LNCAP (cell line): ENCODE data around the gene KIF26A.

Experiments used
- TF ChIP-seq, protein P1 (sequence below): fragments of 450-650 bp; IDR thresholded peaks from 2 replicates; pipeline ENCODE4 v1.5.1; 2017; ENCODE audit warnings: mild to moderate bottlenecking

The KIF26A gene

DNA sequence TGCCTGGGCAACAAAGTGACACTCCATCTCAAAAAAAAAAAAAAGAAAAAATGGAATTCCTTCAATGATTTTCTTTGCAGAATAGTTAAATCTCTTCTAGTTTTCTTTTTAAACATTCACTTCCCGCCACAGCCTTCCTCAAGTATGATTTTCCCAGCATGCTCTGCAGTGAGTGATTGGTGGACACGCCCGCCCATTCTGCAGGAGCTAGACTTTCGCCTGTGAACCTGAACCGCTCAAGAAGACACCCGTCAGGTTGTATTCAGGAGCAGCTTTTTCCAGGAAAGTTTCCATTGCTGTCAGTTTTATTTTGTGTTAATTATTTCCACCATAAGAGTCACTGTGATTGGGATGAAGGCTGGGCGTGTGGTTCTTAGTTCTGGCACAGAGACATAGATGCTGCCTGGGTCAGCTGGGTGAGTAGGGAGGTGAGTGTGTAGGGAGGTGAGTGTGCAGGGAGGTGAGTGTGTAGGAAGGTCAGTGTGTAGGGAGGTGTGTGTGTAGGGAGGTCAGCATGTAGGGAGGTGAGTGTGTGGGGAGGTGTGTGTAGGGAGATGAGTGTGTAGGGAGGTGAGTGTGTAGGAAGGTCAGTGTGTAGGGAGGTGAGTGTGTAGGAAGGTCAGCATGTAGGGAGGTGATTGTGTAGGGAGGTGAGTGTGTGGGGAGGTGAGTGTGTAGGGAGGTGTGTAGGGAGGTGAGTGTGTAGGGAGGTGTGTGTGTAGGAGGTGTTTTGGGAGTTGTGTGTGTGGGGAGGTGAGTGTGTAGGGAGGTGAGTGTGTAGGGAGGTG lies 76.2 kb downstream of the KIF26A start:
- TF ChIP-seq, protein P1, sequence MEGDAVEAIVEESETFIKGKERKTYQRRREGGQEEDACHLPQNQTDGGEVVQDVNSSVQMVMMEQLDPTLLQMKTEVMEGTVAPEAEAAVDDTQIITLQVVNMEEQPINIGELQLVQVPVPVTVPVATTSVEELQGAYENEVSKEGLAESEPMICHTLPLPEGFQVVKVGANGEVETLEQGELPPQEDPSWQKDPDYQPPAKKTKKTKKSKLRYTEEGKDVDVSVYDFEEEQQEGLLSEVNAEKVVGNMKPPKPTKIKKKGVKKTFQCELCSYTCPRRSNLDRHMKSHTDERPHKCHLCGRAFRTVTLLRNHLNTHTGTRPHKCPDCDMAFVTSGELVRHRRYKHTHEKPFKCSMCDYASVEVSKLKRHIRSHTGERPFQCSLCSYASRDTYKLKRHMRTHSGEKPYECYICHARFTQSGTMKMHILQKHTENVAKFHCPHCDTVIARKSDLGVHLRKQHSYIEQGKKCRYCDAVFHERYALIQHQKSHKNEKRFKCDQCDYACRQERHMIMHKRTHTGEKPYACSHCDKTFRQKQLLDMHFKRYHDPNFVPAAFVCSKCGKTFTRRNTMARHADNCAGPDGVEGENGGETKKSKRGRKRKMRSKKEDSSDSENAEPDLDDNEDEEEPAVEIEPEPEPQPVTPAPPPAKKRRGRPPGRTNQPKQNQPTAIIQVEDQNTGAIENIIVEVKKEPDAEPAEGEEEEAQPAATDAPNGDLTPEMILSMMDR: no peak

GRCh38 chr14:104215706-104216334 lies 77.4 kb downstream of the KIF26A start:
- TF ChIP-seq, protein P1: no peak

DNA sequence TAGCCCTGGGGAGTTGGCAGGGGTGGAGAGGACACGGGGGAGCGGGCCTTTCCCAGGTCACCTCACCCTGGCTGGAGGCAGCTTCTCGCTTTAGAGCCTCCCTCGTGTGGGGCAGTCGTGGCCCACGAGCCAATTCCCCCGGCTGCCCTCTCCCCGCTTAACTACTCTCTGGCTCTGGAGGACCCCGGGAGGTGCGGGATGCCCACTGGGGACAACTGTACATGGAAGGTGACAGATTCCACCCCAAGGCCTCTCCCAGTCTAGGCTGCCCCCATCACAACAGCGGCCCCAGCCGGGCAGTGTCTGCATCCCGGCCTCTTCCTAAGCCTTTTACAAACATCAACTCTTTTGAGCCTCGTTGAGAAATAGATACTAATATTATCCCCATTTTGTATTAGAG lies 78.1 kb downstream of the KIF26A start:
- TF ChIP-seq, protein P1: no peak

DNA sequence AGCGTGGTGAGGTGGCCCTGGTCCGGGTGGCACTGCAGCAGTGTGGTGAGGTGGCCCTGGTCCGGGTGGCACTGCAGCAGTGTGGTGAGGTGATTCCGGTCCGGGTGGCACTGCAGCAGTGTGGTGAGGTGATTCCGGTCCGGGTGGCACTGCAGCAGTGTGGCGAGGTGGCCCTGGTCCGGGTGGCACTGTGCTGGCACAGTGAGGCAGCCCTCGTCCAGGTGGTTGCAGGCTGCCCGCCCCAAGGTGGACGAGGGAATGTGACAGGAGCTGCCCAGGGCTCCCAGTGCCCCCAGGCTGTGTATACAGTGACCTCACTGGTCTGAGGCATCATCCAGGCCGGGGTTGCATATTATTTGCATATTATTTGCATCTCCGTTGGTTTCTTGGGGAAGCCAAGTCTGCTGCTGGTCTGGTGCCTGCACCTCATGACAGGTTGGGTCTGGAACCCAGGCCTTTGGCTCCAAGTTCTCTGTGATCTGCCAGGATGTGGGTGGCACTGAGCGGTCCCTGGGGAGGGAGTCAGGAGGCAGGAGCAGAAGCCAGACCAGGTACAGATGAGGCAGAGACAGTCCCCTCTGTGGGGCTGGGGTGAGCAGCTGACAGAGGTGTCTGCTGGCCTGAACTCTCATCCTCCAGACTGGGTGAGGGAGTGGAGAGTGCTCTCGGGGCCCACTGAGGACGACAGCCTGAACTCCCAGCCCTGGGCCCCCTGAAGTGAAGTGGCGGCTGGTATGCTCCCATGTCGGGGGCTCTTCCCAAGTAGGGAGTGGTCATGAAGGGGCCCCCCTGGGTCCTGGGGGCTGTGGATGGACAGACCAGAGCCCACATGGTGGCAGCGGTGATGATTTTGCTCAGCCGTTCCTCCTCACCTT lies 79.3 kb downstream of the KIF26A start:
- TF ChIP-seq, protein P1: no peak

DNA sequence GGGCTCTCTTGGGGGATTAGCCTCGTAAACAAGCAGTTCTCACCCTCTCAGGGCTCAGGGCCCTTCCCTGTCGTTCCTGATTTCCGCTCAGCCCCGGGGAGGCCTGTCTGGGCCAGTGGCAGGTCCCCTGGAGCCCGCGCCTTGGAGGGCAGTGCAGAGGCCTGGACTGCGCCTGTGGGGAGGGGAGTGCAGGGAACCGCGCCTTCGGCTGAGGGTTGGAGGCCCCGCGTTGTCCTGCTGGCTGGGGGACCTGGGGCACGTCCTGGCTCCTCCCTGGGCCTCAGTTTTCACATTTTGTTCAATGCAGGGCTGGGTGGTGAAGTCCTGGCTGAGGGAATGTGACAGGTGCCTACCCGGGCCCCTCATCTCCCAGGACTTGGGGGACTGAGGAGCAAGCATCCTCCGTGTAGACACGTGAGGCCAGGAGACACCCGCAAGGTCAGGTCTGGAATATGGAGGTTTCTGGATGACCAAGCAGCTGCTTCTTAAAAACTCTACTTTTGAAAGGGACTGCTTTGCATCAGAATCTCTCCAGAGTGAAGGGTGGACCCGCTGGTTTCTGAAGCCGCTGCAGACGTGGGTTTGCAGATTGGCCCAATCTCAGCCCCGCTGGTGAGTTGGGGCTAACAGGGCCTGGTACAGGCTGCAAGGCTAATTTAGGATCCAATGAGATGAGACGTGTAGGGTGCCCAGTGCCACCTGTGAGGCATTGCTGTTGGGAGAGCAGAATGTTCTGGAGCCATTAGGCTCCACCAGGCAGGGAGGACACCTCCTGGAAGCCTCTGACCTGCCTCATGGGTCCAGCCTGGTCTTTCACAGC lies 80.2 kb downstream of the KIF26A start:
- TF ChIP-seq, protein P1: no peak

- TF ChIP-seq, protein P1: no peak
Measured at GRCh38 chr14:104219731-104220214, 81.4 kb downstream of the KIF26A start.
